Peyer's patch (tissue), 4 donors: ENCODE data around the gene SRBD1.

ENCODE experiments used
- POLR2A ChIP-seq, 2 donors: fragments of 450-650 bp; IDR thresholded peaks; one replicate each; pipeline ENCODE4 v1.5.1; 2017; ENCODE audit warnings: antibody characterized with exemption in 2 of 2, mild to moderate bottlenecking in 2 of 2, moderate library complexity in 2 of 2
- TF ChIP-seq, protein P1 (sequence below), 6 experiments: fragments of 450-650 bp in 4 of 6; fragments of 200-600 bp in 2 of 6; sonication (generic) in 1 of 6; IDR thresholded peaks; one replicate each; pipeline ENCODE4 v1.5.1; 2017 to 2019; ENCODE audit warnings: antibody characterized with exemption in 6 of 6, mild to moderate bottlenecking in 3 of 6, moderate library complexity in 1 of 6

DNA sequence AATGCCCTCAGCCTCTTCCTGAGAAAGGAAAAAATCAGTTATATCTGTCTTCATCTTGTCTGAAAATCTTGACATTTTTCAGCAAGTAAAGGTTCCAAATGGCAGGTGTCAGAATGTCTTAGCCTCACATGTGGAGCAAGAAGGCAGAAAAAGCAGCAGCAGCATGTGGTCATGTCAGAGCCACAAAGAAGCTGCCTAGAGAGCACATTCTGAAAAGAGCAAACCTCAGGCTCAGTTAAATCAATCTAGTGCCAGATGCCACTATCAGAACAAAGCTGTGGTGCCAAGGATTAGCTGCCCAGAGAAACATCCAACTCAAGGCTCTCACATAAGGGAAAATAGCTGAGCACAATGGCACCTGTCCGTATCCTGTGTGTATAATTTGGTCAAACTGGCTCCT lies 105.9 kb downstream of the SRBD1 start:
- TF ChIP-seq, protein P1, sequence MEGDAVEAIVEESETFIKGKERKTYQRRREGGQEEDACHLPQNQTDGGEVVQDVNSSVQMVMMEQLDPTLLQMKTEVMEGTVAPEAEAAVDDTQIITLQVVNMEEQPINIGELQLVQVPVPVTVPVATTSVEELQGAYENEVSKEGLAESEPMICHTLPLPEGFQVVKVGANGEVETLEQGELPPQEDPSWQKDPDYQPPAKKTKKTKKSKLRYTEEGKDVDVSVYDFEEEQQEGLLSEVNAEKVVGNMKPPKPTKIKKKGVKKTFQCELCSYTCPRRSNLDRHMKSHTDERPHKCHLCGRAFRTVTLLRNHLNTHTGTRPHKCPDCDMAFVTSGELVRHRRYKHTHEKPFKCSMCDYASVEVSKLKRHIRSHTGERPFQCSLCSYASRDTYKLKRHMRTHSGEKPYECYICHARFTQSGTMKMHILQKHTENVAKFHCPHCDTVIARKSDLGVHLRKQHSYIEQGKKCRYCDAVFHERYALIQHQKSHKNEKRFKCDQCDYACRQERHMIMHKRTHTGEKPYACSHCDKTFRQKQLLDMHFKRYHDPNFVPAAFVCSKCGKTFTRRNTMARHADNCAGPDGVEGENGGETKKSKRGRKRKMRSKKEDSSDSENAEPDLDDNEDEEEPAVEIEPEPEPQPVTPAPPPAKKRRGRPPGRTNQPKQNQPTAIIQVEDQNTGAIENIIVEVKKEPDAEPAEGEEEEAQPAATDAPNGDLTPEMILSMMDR (IDR thresholded peaks at IDR 0.05): no peak
- no peak for TF ChIP-seq POLR2A (IDR thresholded peaks at IDR 0.05)
